Trophoblast cell (in vitro differentiated cells and primary cell): Measurements from ENCODE around the gene FGF22. TPM values are rescaled to one million over a fixed set of nuclear protein-coding genes. Genes with fewer than 3 reads are reported as not detected.

ENCODE experiments used
- DNase-seq, 2 donors: peaks; one replicate each; pipeline ENCODE4 v3.0.0-alpha.2; 2016
- H2AFZ ChIP-seq: 2 replicates; pipeline ENCODE4 v1.6.1; 2013; ENCODE audit warnings: low read length, moderate library complexity, mild to moderate bottlenecking; ENCODE audit not compliant: insufficient read depth, poor library complexity
- H2AK5ac ChIP-seq: 2 replicates; pipeline ENCODE4 v1.6.1; 2013; ENCODE audit warnings: mild to moderate bottlenecking, low read length
- H2BK120ac ChIP-seq: 2 replicates; pipeline ENCODE4 v1.6.1; 2013; ENCODE audit warnings: low read length, mild to moderate bottlenecking, moderate library complexity; ENCODE audit not compliant: insufficient read depth, poor library complexity
- H2BK12ac ChIP-seq: 2 replicates; pipeline ENCODE4 v1.6.1; 2013; ENCODE audit warnings: mild to moderate bottlenecking, low read length, moderate library complexity
- H2BK5ac ChIP-seq: 2 replicates; pipeline ENCODE4 v1.6.1; 2013; ENCODE audit warnings: low read length, low read depth, moderate library complexity, mild to moderate bottlenecking; ENCODE audit not compliant: poor library complexity
- H3K14ac ChIP-seq: 2 replicates; pipeline ENCODE4 v1.6.1; 2013; ENCODE audit warnings: mild to moderate bottlenecking, low read length
- H3K18ac ChIP-seq: 2 replicates; pipeline ENCODE4 v1.6.1; 2013; ENCODE audit warnings: mild to moderate bottlenecking, low read length
- H3K23ac ChIP-seq: 2 replicates; pipeline ENCODE4 v1.6.1; 2013; ENCODE audit warnings: low read length
- H3K27ac ChIP-seq: 2 replicates; pipeline ENCODE4 v1.5.1; 2013; ENCODE audit warnings: low read depth, mild to moderate bottlenecking, inconsistent platforms, low read length, moderate library complexity
- H3K27me3 ChIP-seq: 2 replicates; pipeline ENCODE4 v1.6.1; 2013; ENCODE audit warnings: inconsistent platforms, mild to moderate bottlenecking, low read length, moderate library complexity; ENCODE audit not compliant: insufficient read depth
- H3K36me3 ChIP-seq, 2 experiments: 1 replicate in 1 of 2; 2 replicates in 1 of 2; pipeline ENCODE4 v1.6.1; 2013; ENCODE audit warnings: low read length in 2 of 2, mild to moderate bottlenecking in 2 of 2, moderate library complexity in 1 of 2; ENCODE audit not compliant: insufficient read depth in 2 of 2, control insufficient read depth in 1 of 2
- H3K4ac ChIP-seq: 2 replicates; pipeline ENCODE4 v1.6.1; 2013; ENCODE audit warnings: low read depth, mild to moderate bottlenecking, low read length, moderate library complexity
- H3K4me1 ChIP-seq, 2 experiments: 1 replicate in 1 of 2; 2 replicates in 1 of 2; pipeline ENCODE4 v1.6.1; 2013; ENCODE audit warnings: low read length in 2 of 2, mild to moderate bottlenecking in 2 of 2, moderate library complexity in 1 of 2; ENCODE audit not compliant: insufficient read depth in 2 of 2, control insufficient read depth in 1 of 2
- H3K4me2 ChIP-seq: 2 replicates; pipeline ENCODE4 v1.6.1; 2013; ENCODE audit warnings: inconsistent platforms, mild to moderate bottlenecking, low read length, moderate library complexity
- H3K4me3 ChIP-seq: 2 replicates; pipeline ENCODE4 v1.5.1; 2013; ENCODE audit warnings: mild to moderate bottlenecking, low read depth, low read length, inconsistent platforms
- H3K79me1 ChIP-seq: one replicate; pipeline ENCODE4 v1.6.1; 2013; ENCODE audit warnings: low read length
- H3K79me2 ChIP-seq: 2 replicates; pipeline ENCODE4 v1.6.1; 2013; ENCODE audit warnings: low read length, mild to moderate bottlenecking; ENCODE audit not compliant: control insufficient read depth, insufficient read depth, poor library complexity
- H3K9ac ChIP-seq: 2 replicates; pipeline ENCODE4 v1.6.1; 2013; ENCODE audit warnings: mild to moderate bottlenecking, low read length
- H3K9me3 ChIP-seq: 2 replicates; pipeline ENCODE4 v1.6.1; 2013; ENCODE audit warnings: low read depth, mild to moderate bottlenecking, control low read depth, inconsistent platforms, low read length; ENCODE audit not compliant: insufficient read depth
- H4K12ac ChIP-seq: 2 replicates; pipeline ENCODE4 v1.6.1; 2013; ENCODE audit warnings: low read depth, mild to moderate bottlenecking, low read length, moderate library complexity
- H4K8ac ChIP-seq: 2 replicates; pipeline ENCODE4 v1.6.1; 2013; ENCODE audit warnings: low read depth, mild to moderate bottlenecking, low read length, moderate library complexity
- H4K91ac ChIP-seq: one replicate; pipeline ENCODE4 v1.6.1; 2013; ENCODE audit warnings: low read depth, mild to moderate bottlenecking, low read length, moderate library complexity
- WGBS: extraction: QIAGEN DNeasy Blood & Tissue Kit; methylation state at CpG from one replicate; pipeline ENCODE4 v1.1.7; 2013; ENCODE audit warnings: missing lambda C conversion rate; ENCODE audit not compliant: insufficient read length, insufficient coverage; ENCODE audit errors: extremely low coverage; 5-methylcytosine and 5-hydroxymethylcytosine counted together
- polyA plus RNA-seq: library from polyadenylated mRNA; stranded (reverse); fragments of 200-250 nt; gene quantifications from 2 replicates; pipeline ENCODE4 v1.2.3, GENCODE V29; 2013

FGF22 gene
- 0.47 and 0.48 TPM in 2 replicates for polyA plus RNA-seq

GRCh38 chr19:639253-640160 is at the start of gene FGF22:
Gene FGF22 (plus strand): TSS chr19:639879. CDS start chr19:639926, 47 bp downstream.
- Histone ChIP-seq H3K4me1 (peaks cover 8 to 13% of the 10 kb centered on the region in 2 experiments), H3K27ac (no peak within 1 kb of the TSS), H3K9me3 (peaks cover 4% of the 10 kb centered on the region), H3K4me2 (peak within 1 kb of the TSS; percentile 88), H2BK120ac (no peak within 1 kb of the TSS), H3K9ac (no peak within 1 kb of the TSS), H3K36me3 (peaks cover 5 to 12% of the 10 kb centered on the region in 2 experiments), H3K4ac (no peak within 1 kb of the TSS), H3K4me3 (peak within 1 kb of the TSS; percentile 66), H2AFZ (peak within 1 kb of the TSS; percentile 35), H3K79me1 (no peaks in the 10 kb centered on the region), H2BK12ac (no peak within 1 kb of the TSS), H2BK5ac (no peak within 1 kb of the TSS), H4K91ac (no peak within 1 kb of the TSS), H3K79me2 (no peaks in the 10 kb centered on the region), H4K12ac (no peak within 1 kb of the TSS), H3K23ac (no peak within 1 kb of the TSS), H4K8ac (peak within 1 kb of the TSS; percentile 43), H3K27me3 (no peaks in the 10 kb centered on the region), H3K14ac (no peak within 1 kb of the TSS), H2AK5ac (no peak within 1 kb of the TSS), H3K18ac (no peak within 1 kb of the TSS)
- no CpG with 5 or more reads among the region's 109 CpGs for WGBS
- DNase-seq, result peak; percentile 86 to 92

- no peak overlapping the region for H4K12ac ChIP-seq
- no peaks in the 10 kb centered on the region for H3K36me3 ChIP-seq
- DNase-seq, result peak in 1 of 2 donors; percentile 39
- no CpG with 5 or more reads among the region's 50 CpGs for WGBS
- no peak overlapping the region for H3K9ac ChIP-seq
- no peak overlapping the region for H3K18ac ChIP-seq
- no peak overlapping the region for H2AFZ ChIP-seq
- peaks cover 29% of the 10 kb centered on the region for H3K27me3 ChIP-seq
- no peak overlapping the region for H2BK120ac ChIP-seq
- H3K4me3 ChIP-seq, result no peak overlapping the region
- no peaks in the 10 kb centered on the region for H3K79me1 ChIP-seq
- H4K91ac ChIP-seq, result no peak overlapping the region
- H3K23ac ChIP-seq, result no peak overlapping the region
- no peak overlapping the region for H2AK5ac ChIP-seq
- H2BK12ac ChIP-seq, result no peak overlapping the region
- no peak overlapping the region for H3K4ac ChIP-seq
- H3K14ac ChIP-seq, result no peak overlapping the region
- no peaks in the 10 kb centered on the region for H3K79me2 ChIP-seq
- H3K9me3 ChIP-seq, result peaks cover 9% of the 10 kb centered on the region
- no peak overlapping the region for H3K27ac ChIP-seq
- no peak overlapping the region for H4K8ac ChIP-seq
- no peak overlapping the region for H2BK5ac ChIP-seq
- H3K4me1 ChIP-seq, result peaks cover 0 to 2% of the 10 kb centered on the region in 2 experiments
- peak overlapping the region; percentile 71 for H3K4me2 ChIP-seq
Measured at GRCh38 chr19:590396-590745, 49.3 kb upstream of the FGF22 start.

DNA sequence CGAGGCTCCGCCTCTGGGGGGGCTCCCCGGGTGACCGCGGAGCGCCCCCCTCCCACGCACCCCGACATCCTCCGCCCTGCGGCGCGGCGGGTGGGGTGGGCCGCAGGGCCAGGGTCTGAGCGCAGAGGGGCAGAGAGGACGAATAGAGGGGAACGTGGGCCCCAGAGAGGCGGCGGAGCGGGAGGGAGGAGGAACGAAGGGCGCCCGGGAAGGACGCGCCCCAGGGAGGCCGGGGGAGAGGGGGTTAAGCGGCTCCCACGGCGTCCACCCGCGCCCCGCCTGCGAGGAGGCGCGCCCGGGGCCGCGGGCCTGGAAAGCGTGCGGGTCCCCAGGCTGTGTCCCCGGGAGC is 49.0 kb upstream of the FGF22 start:
- Histone ChIP-seq H3K79me2 (no peaks in the 10 kb centered on the region), H4K8ac (no peak overlapping the region), H2BK12ac (no peak overlapping the region), H2BK5ac (no peak overlapping the region), H2AFZ (no peak overlapping the region), H3K4me2 (no peak overlapping the region), H3K27ac (no peak overlapping the region), H3K9me3 (peaks cover 9% of the 10 kb centered on the region), H3K14ac (no peak overlapping the region), H4K12ac (no peak overlapping the region), H2AK5ac (no peak overlapping the region), H3K4me1 (peaks cover 0 to 2% of the 10 kb centered on the region in 2 experiments), H3K27me3 (peaks cover 29% of the 10 kb centered on the region), H3K4me3 (no peak overlapping the region), H2BK120ac (no peak overlapping the region), H3K23ac (no peak overlapping the region), H3K9ac (no peak overlapping the region), H3K4ac (no peak overlapping the region), H4K91ac (no peak overlapping the region), H3K36me3 (no peaks in the 10 kb centered on the region), H3K79me1 (no peaks in the 10 kb centered on the region), H3K18ac (no peak overlapping the region)
- no peak for DNase-seq
- WGBS, result no CpG with 5 or more reads among the region's 41 CpGs

DNA sequence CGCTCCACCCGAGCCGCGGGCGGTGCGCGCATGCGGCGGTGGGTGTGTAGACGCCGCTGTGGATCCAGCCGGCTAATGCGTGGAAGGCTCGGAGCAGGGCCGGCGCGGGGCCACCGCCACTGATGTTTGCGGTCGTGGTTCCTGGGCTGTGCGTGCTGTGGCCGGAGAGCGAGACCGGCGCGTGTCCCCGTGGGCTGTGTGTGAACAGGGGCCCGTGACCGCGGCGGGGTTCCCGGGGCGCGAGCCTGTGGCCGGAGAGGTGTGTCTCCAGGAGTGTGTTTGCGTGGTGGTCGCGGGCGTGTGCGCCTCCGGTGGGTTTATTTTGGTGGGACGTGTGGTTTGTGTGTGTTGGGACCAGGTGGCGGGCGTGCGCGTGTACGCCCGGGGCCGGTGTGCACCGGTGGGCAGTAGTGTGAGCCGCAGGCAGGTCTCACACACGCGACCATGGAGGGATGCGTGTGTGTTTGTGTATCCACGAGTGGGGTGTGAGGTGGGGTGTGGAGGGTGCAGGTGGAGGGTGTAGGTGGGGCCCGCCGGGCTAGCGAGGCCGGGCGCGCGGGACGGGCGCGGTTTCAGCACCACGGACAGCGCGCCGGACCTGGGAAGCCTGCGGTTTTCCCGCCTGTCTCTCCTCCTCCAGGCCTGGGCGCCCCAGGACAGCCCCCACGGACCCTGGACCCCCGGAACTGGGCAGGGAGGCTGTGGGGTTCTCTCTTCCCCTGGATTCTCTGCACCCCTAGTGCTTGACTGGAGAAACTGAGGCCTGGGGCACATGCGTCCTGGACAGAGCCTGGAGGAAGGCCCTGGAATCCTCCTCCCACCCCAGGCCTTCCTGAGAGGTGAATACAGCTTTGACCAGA is 48.4 kb upstream of the FGF22 start:
- no peak overlapping the region for H2AK5ac ChIP-seq
- no peak overlapping the region for H3K18ac ChIP-seq
- H3K36me3 ChIP-seq, result no peaks in the 10 kb centered on the region
- H3K4ac ChIP-seq, result no peak overlapping the region
- H3K79me1 ChIP-seq, result no peaks in the 10 kb centered on the region
- H3K9me3 ChIP-seq, result peaks cover 9% of the 10 kb centered on the region
- DNase-seq, result peak in 1 of 2 donors; percentile 58
- H3K79me2 ChIP-seq, result no peaks in the 10 kb centered on the region
- H4K8ac ChIP-seq, result no peak overlapping the region
- H3K27ac ChIP-seq, result no peak overlapping the region
- H2BK120ac ChIP-seq, result no peak overlapping the region
- H3K4me3 ChIP-seq, result no peak overlapping the region
- H4K91ac ChIP-seq, result no peak overlapping the region
- no CpG with 5 or more reads among the region's 75 CpGs for WGBS
- H2AFZ ChIP-seq, result no peak overlapping the region
- no peak overlapping the region for H3K9ac ChIP-seq
- no peak overlapping the region for H3K4me2 ChIP-seq
- peaks cover 29% of the 10 kb centered on the region for H3K27me3 ChIP-seq
- peaks cover 0 to 2% of the 10 kb centered on the region in 2 experiments for H3K4me1 ChIP-seq
- H4K12ac ChIP-seq, result no peak overlapping the region
- no peak overlapping the region for H3K23ac ChIP-seq
- H2BK5ac ChIP-seq, result no peak overlapping the region
- H2BK12ac ChIP-seq, result no peak overlapping the region
- H3K14ac ChIP-seq, result no peak overlapping the region
